Measurements from ENCODE around the gene MVB12B. TPM values are rescaled to one million over a fixed set of nuclear protein-coding genes. Genes with fewer than 3 reads are reported as not detected.
A peak's percentile ranks its signal among the peaks of the same experiment; 100 is the strongest.

MVB12B gene
- total and polyA plus RNA-seq, 2 of the 8 experiments (the other 6 are each of a cell fraction or from before 2014, with no cell fraction given), result 2.6 to 5.0 TPM

GRCh38 chr9:126515873-126516505, 189.4 kb downstream of the MVB12B start:
- WGBS, 2 experiments (ENCODE audit: extremely low coverage in 1 of 2, insufficient coverage in 1 of 2, insufficient read length in 1 of 2, insufficient replicate concordance in 2 of 2, low coverage in 1 of 2, low lambda C conversion rate in 2 of 2, missing lambda C conversion rate in 1 of 2), result 84% methylated on average over 10 of the region's 14 CpGs; no CpG with 5 or more reads in 1 of the 2 experiments
- Histone ChIP-seq H3K4me2 (ENCODE audit: insufficient read depth in 1 of 2, low read depth in 2 of 2, low read length in 2 of 2) (no peak overlapping the region), H3K79me1 (ENCODE audit: low read depth, low read length) (no peaks in the 10 kb centered on the region), H3K4ac (replicated peaks; ENCODE audit: insufficient read length, low read depth, low read length) (no peak overlapping the region), H2BK20ac (ENCODE audit: low read length) (no peak overlapping the region), H3K9me3 (ENCODE audit: insufficient read depth in 2 of 2, low read depth in 1 of 2, low read length in 1 of 2) (no peaks in the 10 kb centered on the region), H3K56ac (replicated peaks; ENCODE audit: insufficient read length, low read depth, low read length) (no peak overlapping the region), H4K5ac (ENCODE audit: insufficient read length, low read depth, low read length) (no peak overlapping the region), H2BK120ac (replicated peaks; ENCODE audit: low read depth, low read length) (no peak overlapping the region), H3K14ac (ENCODE audit: insufficient read length) (no peak overlapping the region), H4K8ac (ENCODE audit: extremely low read depth, insufficient read depth, low read length) (no peak overlapping the region), H4K20me1 (replicated peaks in 1 of 2; ENCODE audit: control insufficient read depth in 1 of 2, insufficient read depth in 2 of 2, low read length in 2 of 2) (no peaks in the 10 kb centered on the region), H3K9ac (replicated peaks in 1 of 4; ENCODE audit: extremely low read depth in 1 of 4, low read depth in 3 of 4, low read length in 3 of 4) (no peak overlapping the region; a peak in 1 of 7 replicates), H3K23ac (ENCODE audit: insufficient read length) (no peak overlapping the region), H3K36me3 (ENCODE audit: control insufficient read depth in 2 of 4, insufficient read depth in 4 of 4, low read length in 3 of 4) (no peaks in the 10 kb centered on the region), H3K23me2 (ENCODE audit: low read depth, low read length) (peaks cover 5% of the 10 kb centered on the region; the same call in 1 of the 2 replicates), H3K27ac (ENCODE audit: low read depth, low read length) (no peak overlapping the region), H4K91ac (replicated peaks; ENCODE audit: insufficient read length, low read length) (no peak overlapping the region), H3K79me2 (ENCODE audit: control insufficient read depth in 1 of 2, insufficient read depth in 2 of 2, low read length in 2 of 2) (no peaks in the 10 kb centered on the region), H3K4me1 (replicated peaks in 1 of 4; ENCODE audit: control insufficient read depth in 3 of 4, insufficient read depth in 4 of 4, low read length in 3 of 4) (peaks cover 0 to 12% (median 10%) of the 10 kb centered on the region in 4 experiments; a peak in 6 of 7 replicates), H2BK12ac (ENCODE audit: low read depth, low read length) (peak overlapping the region; percentile 60; the same call in 1 of the 2 replicates), H2AK5ac (ENCODE audit: low read depth, low read length) (no peak overlapping the region), H2AFZ (ENCODE audit: low read length) (no peak overlapping the region), H2BK15ac (ENCODE audit: low read length) (no peak overlapping the region; the same call in 1 of the 2 replicates), H3K18ac (ENCODE audit: extremely low read depth, low read length) (no peak overlapping the region), H2BK5ac (ENCODE audit: low read depth, low read length) (no peak overlapping the region), H3K27me3 (replicated peaks in 1 of 4; ENCODE audit: control insufficient read depth in 3 of 4, extremely low read depth in 1 of 4, insufficient read depth in 3 of 4, low read length in 3 of 4) (peaks cover 0 to 12% (median 7%) of the 10 kb centered on the region in 4 experiments; a peak in 4 of 7 replicates), H3K4me3 (ENCODE audit: extremely low read depth in 1 of 4, insufficient read depth in 2 of 4, low read depth in 3 of 4, low read length in 4 of 4) (no peak overlapping the region)
- FAIRE-seq (no peak), DNase-seq (ENCODE audit: low read depth in 1 of 2, low spot score in 2 of 2) (no peak)
- ChIA-PET CTCF (ENCODE audit: partially characterized antibody) (interaction anchor here (1.0 to 24.3 kb wide), 6 partner anchors 9 to 46 kb away, joined by 3 to 343 read pairs (median 28); no protein-coding TSS in a partner anchor), POLR2A (ENCODE audit: partially characterized antibody) (no interaction called here)
- no peak for TF ChIP-seq SIN3A (conservative IDR thresholded peaks at IDR 0.05 in 1 of 2, IDR thresholded peaks at IDR 0.05 in 1 of 2; ENCODE audit: low read depth in 1 of 2, low read length in 2 of 2)
- TF ChIP-seq SUZ12 (IDR thresholded peaks at IDR 0.05; ENCODE audit: low read length), result no peak
- TF ChIP-seq KDM1A (IDR thresholded peaks at IDR 0.05; ENCODE audit: borderline replicate concordance, low read length), result 0 out of 2 replicates have a peak, but pooled peaks have one; percentile 37
